ENCODE data around the gene SLC25A11.
A peak's percentile ranks its signal among the peaks of the same experiment; 100 is the strongest.

The SLC25A11 gene

DNA sequence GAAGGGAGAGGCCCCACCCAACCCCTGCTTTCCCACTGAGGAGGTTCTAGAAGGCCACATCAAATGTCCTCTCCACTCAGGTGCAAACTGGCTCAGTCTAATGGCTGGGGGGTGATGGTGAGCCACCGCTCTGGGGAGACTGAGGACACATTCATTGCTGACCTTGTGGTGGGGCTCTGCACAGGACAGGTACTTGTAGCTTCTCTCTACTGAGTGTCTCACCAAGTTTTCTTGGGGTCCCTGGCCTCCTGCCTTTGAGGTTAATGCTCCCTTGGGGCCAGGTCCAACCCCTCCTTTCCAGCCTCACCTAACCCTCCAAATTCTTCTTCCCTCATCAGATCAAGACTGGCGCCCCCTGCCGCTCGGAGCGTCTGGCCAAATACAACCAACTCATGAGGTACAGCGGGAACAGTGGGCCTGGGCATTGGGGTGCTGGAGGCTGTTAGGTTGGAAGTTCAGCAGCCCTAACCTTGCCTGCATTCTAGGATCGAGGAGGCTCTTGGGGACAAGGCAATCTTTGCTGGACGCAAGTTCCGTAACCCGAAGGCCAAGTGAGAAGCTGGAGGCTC is 16.7 kb upstream of the SLC25A11 start:
- H3K4me3 Mint-ChIP-seq: no peak overlapping the region
- no peaks in the 10 kb centered on the region for H3K27me3 Mint-ChIP-seq
- H3K27ac Mint-ChIP-seq (ENCODE audit: low read depth): peak overlapping the region; percentile 29
- no peaks in the 10 kb centered on the region for H3K9me3 Mint-ChIP-seq
- peaks cover 18% of the 10 kb centered on the region for H3K36me3 Mint-ChIP-seq (ENCODE audit: insufficient read depth)
- no peak for ATAC-seq (replicated peaks; ENCODE audit: extremely low read depth, poor library complexity, severe bottlenecking)
- peaks cover 12% of the 10 kb centered on the region for H3K4me1 Mint-ChIP-seq
- DNase-seq (ENCODE audit: low spot score in 2 of 2): no peak

DNA sequence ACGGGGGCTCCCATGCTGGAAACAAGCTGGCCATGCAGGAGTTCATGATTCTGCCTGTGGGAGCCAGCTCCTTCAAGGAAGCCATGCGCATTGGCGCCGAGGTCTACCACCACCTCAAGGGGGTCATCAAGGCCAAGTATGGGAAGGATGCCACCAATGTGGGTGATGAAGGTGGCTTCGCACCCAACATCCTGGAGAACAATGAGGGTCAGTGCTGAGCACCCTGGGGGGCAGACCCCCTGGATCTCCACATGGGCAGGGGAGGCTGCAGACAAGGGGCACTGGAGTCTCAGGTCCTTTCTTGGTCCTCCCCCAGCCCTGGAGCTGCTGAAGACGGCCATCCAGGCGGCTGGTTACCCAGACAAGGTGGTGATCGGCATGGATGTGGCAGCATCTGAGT is 15.2 kb upstream of the SLC25A11 start:
- Mint-ChIP-seq H3K36me3 (ENCODE audit: insufficient read depth) (peaks cover 19% of the 10 kb centered on the region), H3K9me3 (no peaks in the 10 kb centered on the region), H3K27me3 (no peaks in the 10 kb centered on the region), H3K4me3 (no peak overlapping the region), H3K4me1 (peaks cover 18% of the 10 kb centered on the region), H3K27ac (ENCODE audit: low read depth) (no peak overlapping the region)
- no peak for DNase-seq (ENCODE audit: low spot score in 2 of 2)
- ATAC-seq (replicated peaks; ENCODE audit: extremely low read depth, poor library complexity, severe bottlenecking): no peak

DNA sequence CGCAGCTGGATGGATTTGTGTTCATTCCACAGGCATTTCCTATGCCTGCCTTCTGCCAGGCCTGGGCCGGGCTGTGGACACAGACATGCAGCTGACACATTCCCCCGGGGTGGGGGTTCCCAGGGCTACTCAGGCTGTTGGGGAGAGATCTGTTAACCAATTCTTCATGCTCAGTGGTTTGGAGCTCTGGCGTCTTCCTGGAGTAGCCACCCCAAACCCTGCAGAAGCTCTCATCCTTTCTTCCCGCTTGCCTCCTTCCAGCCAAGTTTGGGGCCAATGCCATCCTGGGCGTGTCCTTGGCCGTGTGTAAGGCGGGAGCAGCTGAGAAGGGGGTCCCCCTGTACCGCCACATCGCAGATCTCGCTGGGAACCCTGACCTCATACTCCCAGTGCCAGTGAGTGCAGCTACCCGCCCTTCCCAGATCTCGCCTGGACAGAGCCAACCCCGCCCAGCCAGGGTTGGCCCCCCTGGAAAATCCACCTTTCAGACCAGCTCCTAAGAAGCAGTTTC is 13.7 kb upstream of the SLC25A11 start:
- no peak for DNase-seq (ENCODE audit: low spot score in 2 of 2)
- Mint-ChIP-seq H3K9me3 (no peaks in the 10 kb centered on the region), H3K27me3 (no peaks in the 10 kb centered on the region), H3K4me1 (peaks cover 21% of the 10 kb centered on the region), H3K27ac (ENCODE audit: low read depth) (no peak overlapping the region), H3K36me3 (ENCODE audit: insufficient read depth) (peaks cover 18% of the 10 kb centered on the region), H3K4me3 (no peak overlapping the region)
- ATAC-seq (replicated peaks; ENCODE audit: extremely low read depth, poor library complexity, severe bottlenecking): no peak

DNA sequence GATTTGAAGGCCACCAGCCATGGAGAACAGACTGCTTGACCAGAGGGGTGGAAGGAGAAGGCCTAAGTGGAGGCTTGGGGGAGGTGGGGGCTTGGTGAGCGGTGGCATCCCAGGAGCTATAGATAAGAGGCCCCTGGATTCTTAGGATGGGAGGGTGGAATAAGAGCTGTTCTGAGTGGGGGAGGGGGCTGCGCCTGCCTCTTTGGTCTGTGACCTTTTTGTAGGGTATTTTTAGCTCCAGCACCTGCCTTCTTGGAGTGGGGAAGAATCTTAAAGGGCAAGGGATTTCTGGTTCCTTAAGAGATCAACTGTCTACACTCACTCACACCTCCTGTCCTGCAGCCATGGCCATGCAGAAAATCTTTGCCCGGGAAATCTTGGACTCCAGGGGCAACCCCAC is 11.6 kb upstream of the SLC25A11 start:
- Mint-ChIP-seq H3K9me3 (no peaks in the 10 kb centered on the region), H3K4me3 (peak overlapping the region; percentile 94), H3K36me3 (ENCODE audit: insufficient read depth) (peaks cover 29% of the 10 kb centered on the region), H3K27me3 (no peaks in the 10 kb centered on the region), H3K4me1 (peaks cover 25% of the 10 kb centered on the region), H3K27ac (ENCODE audit: low read depth) (no peak overlapping the region)
- ATAC-seq (replicated peaks; ENCODE audit: extremely low read depth, poor library complexity, severe bottlenecking) (no peak), DNase-seq (ENCODE audit: low spot score in 2 of 2) (no peak)

DNA sequence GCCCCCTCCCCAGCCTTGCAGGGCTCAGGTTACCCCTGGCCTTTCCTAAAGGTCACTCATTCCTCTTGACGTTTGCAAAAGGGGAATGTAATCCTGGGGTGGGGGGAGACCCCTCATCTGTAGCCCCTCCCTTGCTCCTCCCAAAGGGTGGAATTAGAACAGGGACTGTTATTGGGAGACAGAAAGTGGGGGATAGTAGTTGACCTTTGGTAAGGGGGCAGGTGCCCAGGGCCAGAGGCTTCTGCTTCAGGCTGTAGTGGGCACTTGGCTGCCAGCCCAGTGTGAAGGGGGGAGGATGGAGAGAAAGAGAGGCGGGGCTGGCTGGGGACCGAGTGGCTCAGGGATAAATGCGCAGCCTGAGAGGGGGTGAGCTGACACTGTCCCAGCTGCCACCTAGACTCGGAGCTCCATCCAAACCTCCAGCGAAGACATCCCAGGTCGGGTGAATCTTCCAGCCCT is 10.9 kb upstream of the SLC25A11 start, which contains the start of gene ENO3:
TSS of gene ENO3 (plus strand) at position 374 of the 459 bp plus-strand sequence. CDS start 711 bp downstream, outside the sequence.
- no peaks in the 10 kb centered on the region for H3K9me3 Mint-ChIP-seq
- ATAC-seq (replicated peaks; ENCODE audit: extremely low read depth, poor library complexity, severe bottlenecking) (no peak), DNase-seq (ENCODE audit: low spot score in 2 of 2) (no peak)
- H3K4me3 Mint-ChIP-seq: peak within 1 kb of the TSS; percentile 94
- peaks cover 37% of the 10 kb centered on the region for H3K36me3 Mint-ChIP-seq (ENCODE audit: insufficient read depth)
- no peaks in the 10 kb centered on the region for H3K27me3 Mint-ChIP-seq
- H3K27ac Mint-ChIP-seq (ENCODE audit: low read depth): peak within 1 kb of the TSS; percentile 94
- H3K4me1 Mint-ChIP-seq: peaks cover 28% of the 10 kb centered on the region

DNA sequence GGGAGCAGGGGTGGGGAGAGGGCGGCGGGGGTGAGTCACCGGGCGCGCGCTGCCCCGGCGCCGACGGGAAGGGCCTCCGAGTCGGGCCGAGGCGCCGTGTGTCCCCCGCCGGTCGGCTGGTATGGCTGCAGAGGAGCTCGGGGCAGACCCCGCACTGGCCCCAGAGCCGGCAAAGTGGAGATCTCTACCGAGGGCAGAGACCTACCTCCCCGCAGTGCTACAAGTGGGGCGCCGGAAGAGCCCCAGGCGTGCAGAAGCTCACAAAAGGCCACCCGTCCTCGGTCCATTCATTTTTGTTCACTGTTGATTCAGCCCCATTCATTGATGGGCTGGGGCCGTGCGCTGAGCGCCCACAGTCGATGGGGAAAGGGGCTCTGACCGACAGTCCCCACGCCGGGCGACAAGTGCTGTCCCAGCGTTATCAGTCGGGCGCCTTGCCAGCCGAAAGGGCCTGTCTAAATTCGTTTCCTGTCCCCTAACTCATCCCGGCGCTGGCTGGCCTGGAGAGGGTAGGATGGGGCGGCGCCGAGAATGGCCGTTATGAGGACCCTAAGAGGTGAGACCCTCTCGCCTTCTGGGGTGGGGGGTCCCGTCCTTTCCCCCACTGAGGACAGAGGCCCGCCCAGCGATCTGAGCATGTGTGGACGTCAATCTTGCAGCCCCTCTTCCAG is 10.4 kb upstream of the SLC25A11 start:
- DNase-seq (ENCODE audit: low spot score in 2 of 2) (no peak), ATAC-seq (replicated peaks; ENCODE audit: extremely low read depth, poor library complexity, severe bottlenecking) (peak; percentile 3)
- Mint-ChIP-seq H3K4me1 (peaks cover 34% of the 10 kb centered on the region), H3K27ac (ENCODE audit: low read depth) (peak overlapping the region; percentile 94), H3K9me3 (no peaks in the 10 kb centered on the region), H3K4me3 (peak overlapping the region; percentile 94), H3K27me3 (no peaks in the 10 kb centered on the region), H3K36me3 (ENCODE audit: insufficient read depth) (peaks cover 42% of the 10 kb centered on the region)

DNA sequence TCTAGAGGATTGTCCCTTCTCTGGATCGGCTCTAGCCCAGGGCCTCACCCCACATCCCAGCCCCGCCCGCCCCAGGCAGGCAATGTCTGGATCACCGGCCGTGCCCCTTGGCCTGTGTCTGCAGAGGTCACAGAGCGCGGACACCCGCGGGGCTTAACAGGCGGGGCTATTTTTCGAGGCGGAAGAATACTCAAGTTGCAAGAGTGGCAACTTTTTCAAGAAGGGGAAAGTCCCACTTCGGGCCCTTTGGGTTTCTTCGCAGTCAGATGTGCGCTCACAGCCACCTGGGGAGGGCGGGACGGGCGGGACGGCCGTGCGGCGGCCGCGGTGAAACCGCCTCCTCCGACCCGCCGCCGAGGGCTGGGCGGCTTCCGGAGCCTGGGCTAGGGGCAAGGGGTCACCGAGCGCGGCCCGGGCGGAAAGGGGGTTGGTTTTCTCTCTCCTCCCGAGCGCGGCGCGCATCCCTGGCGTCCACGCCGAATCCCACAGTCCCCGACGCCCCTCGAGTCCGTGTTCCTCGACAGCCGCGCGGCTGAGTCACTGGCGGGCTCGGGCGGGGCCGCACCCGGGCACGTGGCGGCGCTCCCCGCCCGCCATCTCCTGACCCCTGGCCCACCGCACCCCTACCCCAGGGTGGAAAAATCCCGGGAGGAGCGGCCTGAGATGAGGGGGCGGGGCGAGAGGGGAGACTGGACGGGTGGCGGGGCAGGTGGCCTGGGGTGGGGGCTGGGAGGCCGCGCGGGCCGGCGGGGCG is 9.7 kb upstream of the SLC25A11 start:
- Mint-ChIP-seq H3K36me3 (ENCODE audit: insufficient read depth) (peaks cover 46% of the 10 kb centered on the region), H3K4me3 (peak overlapping the region; percentile 94), H3K4me1 (peaks cover 41% of the 10 kb centered on the region), H3K27me3 (no peaks in the 10 kb centered on the region), H3K9me3 (no peaks in the 10 kb centered on the region), H3K27ac (ENCODE audit: low read depth) (peak overlapping the region; percentile 94)
- DNase-seq (ENCODE audit: low spot score in 2 of 2) (peak; percentile 62 to 74), ATAC-seq (replicated peaks; ENCODE audit: extremely low read depth, poor library complexity, severe bottlenecking) (peak; percentile 55)

DNA sequence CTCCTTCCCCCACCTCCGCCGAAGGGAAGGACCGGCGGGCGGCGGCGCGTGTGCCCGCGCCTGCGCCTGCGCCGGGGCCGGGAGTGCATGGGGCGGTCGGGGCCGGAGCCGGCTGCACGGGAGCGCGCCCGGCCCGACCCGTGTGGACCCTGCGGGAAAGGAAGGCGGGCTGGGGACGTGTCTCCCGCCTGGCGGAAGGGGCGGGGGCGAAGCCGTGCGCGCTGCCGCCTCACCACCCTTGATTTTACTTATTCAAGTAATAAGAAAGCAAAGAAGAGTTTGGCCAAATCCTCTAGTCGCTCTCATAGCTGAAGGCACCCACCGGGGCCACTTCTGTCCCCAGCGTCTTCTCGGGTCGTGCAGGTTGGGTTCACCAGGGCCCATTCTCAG is 9.1 kb upstream of the SLC25A11 start:
- peak; percentile 55 to 74 for DNase-seq (ENCODE audit: low spot score in 2 of 2)

DNA sequence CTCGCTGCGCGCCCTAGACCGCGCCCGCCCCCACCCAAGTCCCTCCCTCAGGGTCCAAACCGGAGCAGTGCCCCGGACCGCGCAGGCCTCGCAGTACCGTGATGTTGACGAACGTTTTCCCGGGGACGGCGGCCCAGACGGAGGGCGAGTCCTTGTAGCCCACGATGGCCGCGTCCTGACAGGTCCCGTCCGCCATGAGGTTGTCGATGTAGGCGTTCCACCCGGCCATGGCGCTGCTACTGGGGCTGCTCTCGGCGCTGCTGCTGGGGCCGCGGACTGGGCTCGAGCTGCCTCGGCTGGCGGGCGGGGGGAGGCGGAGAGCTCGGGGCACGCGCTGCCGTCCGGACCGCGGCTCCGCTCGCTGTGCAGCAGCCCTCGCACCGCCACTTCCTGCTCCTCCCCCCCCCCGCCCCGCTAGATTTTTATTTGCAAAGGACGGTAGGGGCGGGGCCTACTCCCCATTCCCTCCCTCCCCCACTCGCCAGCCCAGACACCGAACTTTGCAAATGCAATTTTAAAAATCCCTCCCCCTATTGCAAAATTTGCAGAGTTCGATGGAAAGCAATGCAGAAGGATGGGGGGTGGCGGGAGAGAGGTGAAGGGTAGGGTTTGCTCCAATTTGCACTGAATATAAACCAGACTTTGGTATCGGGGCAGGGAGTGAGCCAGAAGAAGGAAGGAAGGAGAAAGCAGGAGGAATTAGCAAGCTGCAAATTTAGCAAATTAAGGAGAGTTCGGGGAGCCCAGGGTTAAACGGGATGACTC is 8.5 kb upstream of the SLC25A11 start, which contains the start of gene PFN1:
TSS of gene PFN1 (minus strand) at position 365 of the 765 bp plus-strand sequence. CDS start at position 229, 136 bp downstream.
- ATAC-seq (replicated peaks; ENCODE audit: extremely low read depth, poor library complexity, severe bottlenecking): peak; percentile 52
- H3K4me1 Mint-ChIP-seq: peaks cover 52% of the 10 kb centered on the region
- peak within 1 kb of the TSS; percentile 94 for H3K4me3 Mint-ChIP-seq
- peaks cover 53% of the 10 kb centered on the region for H3K36me3 Mint-ChIP-seq (ENCODE audit: insufficient read depth)
- H3K27ac Mint-ChIP-seq (ENCODE audit: low read depth): peak within 1 kb of the TSS; percentile 94
- DNase-seq (ENCODE audit: low spot score in 2 of 2): peak; percentile 61 to 83
- H3K9me3 Mint-ChIP-seq: no peaks in the 10 kb centered on the region
- no peaks in the 10 kb centered on the region for H3K27me3 Mint-ChIP-seq

More for the DNA sequence above, 9.1 kb upstream of the SLC25A11 start:
- Mint-ChIP-seq H3K9me3 (no peaks in the 10 kb centered on the region), H3K27ac (ENCODE audit: low read depth) (peak overlapping the region; percentile 94), H3K4me3 (peak overlapping the region; percentile 94), H3K27me3 (no peaks in the 10 kb centered on the region), H3K36me3 (ENCODE audit: insufficient read depth) (peaks cover 51% of the 10 kb centered on the region), H3K4me1 (peaks cover 47% of the 10 kb centered on the region)
- ATAC-seq (replicated peaks; ENCODE audit: extremely low read depth, poor library complexity, severe bottlenecking): peak; percentile 41

DNA sequence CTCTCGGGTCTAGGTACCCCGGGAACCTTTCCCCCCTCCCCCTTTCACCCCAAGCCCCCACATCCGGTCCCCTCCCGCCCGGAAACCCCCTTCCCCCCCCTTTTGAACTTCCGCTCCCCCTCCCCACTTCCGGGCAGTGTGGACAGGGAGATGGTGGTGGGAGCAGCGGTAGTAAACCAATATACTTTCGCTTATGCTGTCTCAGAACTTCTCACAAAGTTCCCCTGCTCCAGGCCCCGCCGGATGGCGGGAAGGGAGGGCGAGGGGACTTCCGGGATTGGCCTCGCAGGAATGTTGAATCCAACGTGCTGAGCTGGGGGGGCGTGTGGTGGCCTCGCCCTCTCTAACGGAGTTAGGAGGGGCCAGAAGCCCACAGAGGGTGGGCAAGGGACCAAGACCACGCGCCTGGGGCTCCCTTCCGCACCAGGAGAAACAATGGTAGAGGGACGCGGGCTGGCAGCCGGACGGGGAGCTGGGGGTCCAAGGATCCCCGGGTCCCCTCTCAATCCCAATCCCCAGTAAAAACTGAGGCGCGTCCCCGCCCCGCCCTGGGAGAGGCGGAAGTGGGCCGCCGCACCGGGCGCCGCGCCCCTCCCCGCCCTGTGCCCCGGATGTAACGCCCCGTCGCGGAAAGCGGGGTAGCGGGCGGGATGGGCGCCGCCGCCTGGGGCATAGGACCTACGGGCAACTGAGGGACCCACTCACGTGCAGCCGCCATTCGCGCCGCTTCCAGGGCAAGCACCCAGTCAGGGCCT is 7.7 kb upstream of the SLC25A11 start:
- H3K9me3 Mint-ChIP-seq: no peaks in the 10 kb centered on the region
- peak in 1 of 2 donors; percentile 43 for DNase-seq (ENCODE audit: low spot score in 2 of 2)
- H3K36me3 Mint-ChIP-seq (ENCODE audit: insufficient read depth): peaks cover 57% of the 10 kb centered on the region
- peak overlapping the region; percentile 77 for H3K27ac Mint-ChIP-seq (ENCODE audit: low read depth)
- H3K4me1 Mint-ChIP-seq: peaks cover 60% of the 10 kb centered on the region
- peak overlapping the region; percentile 94 for H3K4me3 Mint-ChIP-seq
- H3K27me3 Mint-ChIP-seq: no peaks in the 10 kb centered on the region
- peak; percentile 11 for ATAC-seq (replicated peaks; ENCODE audit: extremely low read depth, poor library complexity, severe bottlenecking)

DNA sequence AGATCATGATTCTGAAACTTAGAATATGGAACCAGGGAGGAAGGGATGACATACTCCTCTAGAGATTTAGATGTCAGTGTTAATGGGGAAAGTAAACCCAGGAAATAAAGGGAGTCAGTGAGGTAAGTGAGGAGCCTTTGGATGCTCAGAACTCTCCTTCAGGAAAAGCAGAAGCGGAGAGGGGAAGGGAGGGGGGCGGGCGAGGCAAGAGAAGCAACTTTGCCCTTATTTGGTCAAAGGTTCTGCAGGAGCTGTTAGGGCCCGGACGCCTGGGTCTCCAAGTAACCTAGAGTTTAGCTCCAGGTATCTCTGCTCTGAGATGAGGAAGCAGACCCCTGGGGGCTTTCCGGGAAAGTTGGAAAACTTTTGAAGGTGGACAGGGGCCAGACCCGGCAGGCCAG is 7.2 kb upstream of the SLC25A11 start:
- H3K36me3 Mint-ChIP-seq (ENCODE audit: insufficient read depth): peaks cover 57% of the 10 kb centered on the region
- no peaks in the 10 kb centered on the region for H3K27me3 Mint-ChIP-seq
- H3K4me1 Mint-ChIP-seq: peaks cover 66% of the 10 kb centered on the region
- peak overlapping the region; percentile 94 for H3K4me3 Mint-ChIP-seq
- ATAC-seq (replicated peaks; ENCODE audit: extremely low read depth, poor library complexity, severe bottlenecking) (no peak), DNase-seq (ENCODE audit: low spot score in 2 of 2) (no peak)
- H3K27ac Mint-ChIP-seq (ENCODE audit: low read depth): peak overlapping the region; percentile 77
- H3K9me3 Mint-ChIP-seq: no peaks in the 10 kb centered on the region
